Peyer's patch (tissue), 4 donors: Measurements from ENCODE around the gene SPAG9. TPM values are rescaled to one million over a fixed set of nuclear protein-coding genes. Genes with fewer than 3 reads are reported as not detected.

Experiments used
- DNase-seq, 3 donors: peaks; one replicate each; pipeline ENCODE4 v3.0.0-alpha.2; 2017 to 2019
- H3K27ac ChIP-seq, 4 donors: fragments of 200-600 bp; sonication (generic); one replicate each; pipeline ENCODE4 v1.5.1; 2016 to 2019
- H3K27me3 ChIP-seq, 2 donors: fragments of 200-600 bp; sonication (generic); one replicate each; pipeline ENCODE4 v1.5.1; 2019
- H3K36me3 ChIP-seq, 3 donors: fragments of 200-600 bp; sonication (generic); one replicate each; pipeline ENCODE4 v1.5.1; 2016 to 2019
- H3K4me1 ChIP-seq, 4 donors: fragments of 200-600 bp; sonication (generic); one replicate each; pipeline ENCODE4 v1.5.1; 2016 to 2019
- H3K4me3 ChIP-seq, 4 donors: fragments of 200-600 bp; sonication (generic); 1 replicate in 3 of 4; 2 replicates in 1 of 4; pipeline ENCODE4 v1.5.1; 2016 to 2019; ENCODE audit warnings: mild to moderate bottlenecking in 1 of 4
- H3K9me3 ChIP-seq, 4 donors: fragments of 200-600 bp; sonication (generic); one replicate each; pipeline ENCODE4 v1.5.1; 2016 to 2019; ENCODE audit warnings: mild to moderate bottlenecking in 1 of 4
- POLR2A ChIP-seq, 2 donors: fragments of 450-650 bp; IDR thresholded peaks; one replicate each; pipeline ENCODE4 v1.5.1; 2017; ENCODE audit warnings: antibody characterized with exemption in 2 of 2, mild to moderate bottlenecking in 2 of 2, moderate library complexity in 2 of 2
- total RNA-seq, 4 donors: library from RNA; depleted of rRNA; stranded (reverse); fragments of >200 nt; gene quantifications; one replicate each; pipeline ENCODE4 v1.1.0, GENCODE V29; 2016
- TF ChIP-seq, protein P1 (sequence below), 6 experiments: fragments of 450-650 bp in 4 of 6; fragments of 200-600 bp in 2 of 6; sonication (generic) in 1 of 6; IDR thresholded peaks; one replicate each; pipeline ENCODE4 v1.5.1; 2017 to 2019; ENCODE audit warnings: antibody characterized with exemption in 6 of 6, mild to moderate bottlenecking in 3 of 6, moderate library complexity in 1 of 6

SPAG9 gene
- total RNA-seq, 4 donors from 2014 or later: 104 to 149 (median 132) TPM

DNA sequence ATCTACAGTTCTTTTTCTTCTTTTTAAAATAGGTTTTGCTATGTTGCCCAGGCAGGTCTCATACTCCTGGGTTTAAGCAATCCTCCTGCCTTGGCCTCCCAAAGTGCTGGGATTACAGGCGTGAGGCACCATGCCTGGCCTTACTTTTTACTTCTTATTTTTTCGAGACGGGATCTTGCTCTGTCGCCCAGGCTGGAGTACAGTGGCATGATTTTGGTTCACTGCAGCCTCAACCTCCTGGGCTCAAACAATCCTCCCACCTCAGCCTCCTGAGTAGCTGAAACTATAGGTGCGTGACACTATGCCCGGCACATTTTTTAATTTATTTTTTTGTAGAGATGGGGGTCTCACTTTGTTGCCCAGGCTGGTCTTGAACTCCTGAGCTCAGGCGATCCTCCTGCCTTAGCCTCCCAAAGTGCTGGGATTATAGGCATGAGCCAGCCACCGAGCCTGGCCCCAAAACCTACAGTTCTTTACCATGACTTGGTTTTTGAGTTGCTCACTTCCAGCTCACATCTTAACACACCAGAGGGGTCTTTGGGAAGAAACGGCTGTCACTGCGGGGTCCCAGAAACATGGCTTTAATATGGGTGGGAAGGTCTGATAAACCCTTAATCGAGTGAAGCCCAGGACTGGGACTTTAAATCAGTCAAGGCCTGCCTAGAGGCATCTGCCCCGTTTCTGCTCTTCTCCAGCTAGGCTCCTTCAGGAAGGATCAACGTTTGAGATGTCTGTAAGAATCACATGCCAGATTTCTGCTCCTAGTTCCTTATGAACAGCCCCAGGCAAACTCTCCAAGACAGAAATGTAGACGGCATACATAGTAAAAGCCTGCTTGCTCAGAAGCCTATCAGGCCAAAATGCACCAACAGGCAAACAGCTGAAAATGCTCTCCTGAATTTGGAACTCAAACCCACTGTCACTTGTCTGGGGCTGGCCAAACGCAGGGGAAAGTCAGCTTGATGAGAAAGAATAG lies 162.8 kb downstream of the SPAG9 start:
- Histone ChIP-seq H3K9me3 (no peaks in the 10 kb centered on the region), H3K4me1 (peaks cover 0 to 26% (median 1%) of the 10 kb centered on the region in 4 donors), H3K36me3 (peaks cover 0 to 27% (median 0%) of the 10 kb centered on the region in 3 donors), H3K4me3 (no peak overlapping the region), H3K27me3 (no peaks in the 10 kb centered on the region), H3K27ac (no peak overlapping the region)
- no peak for DNase-seq
- TF ChIP-seq, protein P1, sequence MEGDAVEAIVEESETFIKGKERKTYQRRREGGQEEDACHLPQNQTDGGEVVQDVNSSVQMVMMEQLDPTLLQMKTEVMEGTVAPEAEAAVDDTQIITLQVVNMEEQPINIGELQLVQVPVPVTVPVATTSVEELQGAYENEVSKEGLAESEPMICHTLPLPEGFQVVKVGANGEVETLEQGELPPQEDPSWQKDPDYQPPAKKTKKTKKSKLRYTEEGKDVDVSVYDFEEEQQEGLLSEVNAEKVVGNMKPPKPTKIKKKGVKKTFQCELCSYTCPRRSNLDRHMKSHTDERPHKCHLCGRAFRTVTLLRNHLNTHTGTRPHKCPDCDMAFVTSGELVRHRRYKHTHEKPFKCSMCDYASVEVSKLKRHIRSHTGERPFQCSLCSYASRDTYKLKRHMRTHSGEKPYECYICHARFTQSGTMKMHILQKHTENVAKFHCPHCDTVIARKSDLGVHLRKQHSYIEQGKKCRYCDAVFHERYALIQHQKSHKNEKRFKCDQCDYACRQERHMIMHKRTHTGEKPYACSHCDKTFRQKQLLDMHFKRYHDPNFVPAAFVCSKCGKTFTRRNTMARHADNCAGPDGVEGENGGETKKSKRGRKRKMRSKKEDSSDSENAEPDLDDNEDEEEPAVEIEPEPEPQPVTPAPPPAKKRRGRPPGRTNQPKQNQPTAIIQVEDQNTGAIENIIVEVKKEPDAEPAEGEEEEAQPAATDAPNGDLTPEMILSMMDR (IDR thresholded peaks at IDR 0.05): no peak

GRCh38 chr17:50956750-50957523 lies 163.7 kb downstream of the SPAG9 start:
- Histone ChIP-seq H3K27ac (peak overlapping the region in 1 of 4 donors; percentile 22), H3K4me3 (no peak overlapping the region), H3K9me3 (no peaks in the 10 kb centered on the region), H3K4me1 (peaks cover 0 to 26% (median 1%) of the 10 kb centered on the region in 4 donors), H3K27me3 (no peaks in the 10 kb centered on the region), H3K36me3 (peaks cover 0 to 24% (median 0%) of the 10 kb centered on the region in 3 donors)
- no peak for TF ChIP-seq POLR2A (IDR thresholded peaks at IDR 0.05)
- TF ChIP-seq, protein P1 (IDR thresholded peaks at IDR 0.05): peak; percentile 37 to 80 (median 67)
- DNase-seq: peak; percentile 71 to 85 (median 77)

DNA sequence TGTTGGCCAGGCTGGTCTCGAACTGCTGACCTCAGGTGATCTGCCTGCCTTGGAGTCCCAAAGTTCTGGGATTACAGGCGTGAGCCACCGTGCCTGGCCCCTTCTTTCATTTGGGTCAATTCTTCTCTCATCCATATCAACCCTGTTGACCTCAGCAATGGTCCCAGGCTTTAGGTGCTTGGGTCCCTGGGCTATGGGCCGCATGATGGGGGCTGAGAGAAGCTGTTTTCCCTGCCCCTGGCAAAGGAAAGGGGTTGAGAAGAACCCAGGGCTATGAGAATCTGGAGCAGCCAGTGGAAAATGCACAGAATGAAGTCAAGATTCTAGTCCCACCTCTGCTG lies 164.3 kb downstream of the SPAG9 start:
- Histone ChIP-seq H3K36me3 (peaks cover 0 to 18% (median 0%) of the 10 kb centered on the region in 3 donors), H3K27ac (peak overlapping the region in 1 of 4 donors; percentile 22), H3K4me1 (peaks cover 0 to 26% (median 1%) of the 10 kb centered on the region in 4 donors), H3K4me3 (no peak overlapping the region), H3K9me3 (no peaks in the 10 kb centered on the region), H3K27me3 (no peaks in the 10 kb centered on the region)
- no peak for DNase-seq
- TF ChIP-seq POLR2A (IDR thresholded peaks at IDR 0.05): no peak
- TF ChIP-seq, protein P1 (IDR thresholded peaks at IDR 0.05): no peak

DNA sequence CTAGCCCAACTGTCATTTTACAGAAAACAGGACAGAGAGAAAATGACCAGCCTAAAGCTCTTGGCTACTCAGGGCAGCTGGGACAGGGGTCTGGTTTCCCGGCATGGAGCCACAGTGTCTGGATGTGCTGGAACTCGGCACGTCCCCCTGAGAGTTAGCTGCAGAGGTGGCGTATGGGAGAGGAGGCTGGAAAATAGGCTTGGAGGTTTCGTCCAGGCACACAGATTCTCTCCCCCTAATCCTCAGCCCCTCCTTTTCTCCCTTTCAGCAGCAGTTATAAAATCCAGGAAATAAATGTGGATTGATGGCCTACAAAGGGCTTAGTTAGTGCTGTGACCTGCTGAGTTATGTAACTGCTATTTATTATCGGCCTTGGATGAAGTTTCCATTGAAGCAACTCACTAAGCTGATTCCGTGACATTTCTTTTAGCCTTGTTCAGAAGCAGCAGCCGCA lies 165.0 kb downstream of the SPAG9 start:
- Histone ChIP-seq H3K36me3 (peaks cover 0 to 17% (median 0%) of the 10 kb centered on the region in 3 donors), H3K27me3 (no peaks in the 10 kb centered on the region), H3K9me3 (no peaks in the 10 kb centered on the region), H3K27ac (peak overlapping the region in 1 of 4 donors; percentile 6), H3K4me1 (peaks cover 0 to 29% (median 1%) of the 10 kb centered on the region in 4 donors), H3K4me3 (no peak overlapping the region)
- no peak for TF ChIP-seq POLR2A (IDR thresholded peaks at IDR 0.05)
- TF ChIP-seq, protein P1 (IDR thresholded peaks at IDR 0.05): no peak
- DNase-seq: no peak

- Histone ChIP-seq H3K27me3 (no peaks in the 10 kb centered on the region), H3K9me3 (no peaks in the 10 kb centered on the region), H3K27ac (peak overlapping the region in 1 of 4 donors; percentile 6), H3K4me3 (no peak overlapping the region), H3K36me3 (peaks cover 0 to 13% (median 0%) of the 10 kb centered on the region in 3 donors), H3K4me1 (peaks cover 4 to 35% (median 6%) of the 10 kb centered on the region in 4 donors)
- DNase-seq: peak in 1 of 3 donors; percentile 42
- no peak for TF ChIP-seq POLR2A (IDR thresholded peaks at IDR 0.05)
- TF ChIP-seq, protein P1 (IDR thresholded peaks at IDR 0.05): no peak
Measured at GRCh38 chr17:50955160-50955559, 165.5 kb downstream of the SPAG9 start.
